Measurements from ENCODE around the gene ZMYND8.

The ZMYND8 gene

DNA sequence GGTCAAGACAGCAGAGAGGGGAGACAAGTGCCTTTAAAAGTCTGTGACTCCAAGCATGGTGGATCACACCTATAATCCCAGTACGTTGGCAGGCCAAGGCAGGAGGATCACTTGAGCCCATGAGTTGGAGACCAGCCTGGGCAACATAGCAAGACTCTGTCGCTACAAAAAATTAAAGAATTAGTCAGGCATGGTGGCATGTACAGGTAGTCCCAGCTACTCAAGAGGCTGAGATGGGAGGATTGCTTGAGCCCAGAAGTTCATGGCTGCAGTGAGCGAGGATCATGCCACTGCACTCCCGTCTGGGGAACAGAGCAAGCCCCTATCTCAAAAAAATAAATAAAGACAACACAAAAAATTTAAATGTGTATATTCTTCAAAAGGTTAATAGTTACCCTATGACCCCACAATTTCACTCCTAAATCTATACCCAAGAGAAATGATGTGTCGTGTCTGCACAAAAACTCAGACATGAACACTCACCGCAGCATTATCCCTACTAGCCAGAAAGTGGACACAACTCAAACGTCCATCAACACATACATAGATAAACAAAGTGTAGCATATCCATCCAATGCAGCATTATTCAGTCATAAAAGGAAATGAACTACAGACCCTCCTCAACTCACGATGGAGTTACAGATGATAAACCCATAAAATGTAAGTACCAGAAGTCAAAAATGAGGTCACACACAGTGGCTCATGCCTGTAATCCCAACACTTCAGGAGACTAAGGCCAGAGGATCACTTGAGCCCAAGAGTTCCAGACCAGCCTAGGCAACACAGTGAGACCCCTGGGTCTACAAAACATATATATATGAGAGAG is 23.9 kb downstream of the ZMYND8 start:
- DNase-seq, result no peak

DNA sequence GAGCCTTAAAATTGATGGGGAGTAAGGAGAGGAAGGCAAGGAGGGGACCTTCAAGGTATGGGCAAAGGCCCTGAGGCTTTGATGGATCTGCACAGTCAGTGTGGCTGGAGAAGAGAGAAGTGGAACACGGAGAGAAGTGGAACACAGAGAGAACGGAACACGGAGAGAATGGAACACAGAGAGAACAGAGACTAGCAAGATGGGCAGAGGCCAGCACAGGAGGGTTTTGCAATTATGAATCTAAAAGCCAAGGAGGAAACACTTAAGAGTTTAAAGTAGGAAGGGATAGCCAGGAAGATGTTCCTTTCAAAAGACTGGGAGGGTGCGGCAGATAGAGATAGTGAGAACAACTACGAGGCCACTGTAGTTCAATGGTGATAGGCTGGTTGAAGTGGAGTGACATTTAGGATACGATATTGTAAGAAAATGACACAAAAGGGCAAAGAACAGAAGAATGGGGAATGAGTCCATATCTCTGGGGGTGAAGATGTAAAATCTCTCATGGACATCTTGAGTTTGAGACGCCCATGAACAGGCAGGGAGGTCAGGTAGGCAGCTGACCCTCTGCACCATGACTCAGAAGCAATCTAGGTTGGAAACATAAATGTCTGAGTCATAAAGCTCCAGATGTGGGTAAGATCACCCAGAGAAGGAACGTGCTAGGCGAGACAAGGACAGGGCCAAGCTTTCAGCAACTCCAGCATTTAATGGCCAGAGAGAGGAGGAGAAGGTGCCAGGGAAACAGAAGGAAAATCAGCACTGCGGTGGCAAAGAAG is 25.4 kb downstream of the ZMYND8 start:
- peak; percentile 86 for DNase-seq

DNA sequence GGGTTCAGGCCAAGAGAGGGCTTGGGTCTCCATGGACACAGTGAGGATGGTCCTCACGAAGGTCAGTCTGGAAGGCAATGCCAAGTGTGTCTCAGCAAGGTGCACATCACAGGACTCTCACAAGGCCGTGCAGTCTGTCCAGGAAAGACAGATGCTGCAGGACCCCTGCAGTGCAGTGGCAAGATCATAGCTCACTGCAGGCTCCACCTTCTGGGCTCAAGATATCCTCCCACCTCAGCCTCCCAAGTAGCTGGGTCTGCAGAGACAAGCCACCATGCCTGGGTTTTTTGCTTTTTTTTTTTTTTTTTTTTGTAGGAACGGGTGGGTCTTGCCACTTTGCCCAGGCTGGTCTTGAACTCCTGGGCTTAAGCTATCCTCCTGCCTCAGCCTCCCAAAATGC is 26.4 kb downstream of the ZMYND8 start:
- no peak for DNase-seq

DNA sequence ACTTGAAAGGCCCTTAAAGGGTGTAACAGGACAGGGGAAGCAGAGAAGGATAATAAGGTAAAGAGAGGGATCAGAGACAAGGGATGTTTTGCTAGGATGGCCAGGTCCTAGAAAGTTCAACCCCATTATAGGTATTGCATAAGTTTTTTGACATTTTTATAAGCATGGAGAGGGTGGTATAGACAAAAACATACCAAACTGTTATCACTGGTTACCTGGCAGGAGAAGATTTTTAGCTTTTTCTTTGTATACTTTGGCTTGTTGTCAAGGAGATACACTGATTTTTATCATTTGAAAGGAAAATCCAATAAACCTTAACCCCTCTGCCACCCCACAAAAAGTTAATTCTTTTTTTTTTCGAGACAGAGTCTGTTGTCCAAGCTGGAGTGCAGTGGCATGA is 28.4 kb downstream of the ZMYND8 start:
- DNase-seq, result no peak

DNA sequence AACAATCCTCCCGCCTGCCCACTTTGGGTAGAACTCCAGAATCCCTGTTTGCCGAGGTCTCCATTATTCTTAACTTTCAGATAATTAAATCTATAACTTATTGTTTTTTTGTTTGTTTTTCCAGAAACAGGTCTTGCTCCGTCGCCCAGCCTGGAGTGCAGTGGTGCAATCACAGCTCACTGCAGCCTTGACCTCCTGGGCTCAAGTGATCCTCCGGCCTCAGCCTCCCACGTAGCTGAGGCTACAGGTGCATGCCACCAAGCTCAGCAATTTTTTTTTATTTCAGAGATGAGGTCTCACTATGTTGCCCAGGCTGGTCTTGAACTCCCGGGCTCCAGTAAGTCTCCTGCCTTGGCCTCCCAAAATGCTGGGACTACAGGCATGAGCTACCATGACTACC is 28.8 kb downstream of the ZMYND8 start:
- no peak for DNase-seq

DNA sequence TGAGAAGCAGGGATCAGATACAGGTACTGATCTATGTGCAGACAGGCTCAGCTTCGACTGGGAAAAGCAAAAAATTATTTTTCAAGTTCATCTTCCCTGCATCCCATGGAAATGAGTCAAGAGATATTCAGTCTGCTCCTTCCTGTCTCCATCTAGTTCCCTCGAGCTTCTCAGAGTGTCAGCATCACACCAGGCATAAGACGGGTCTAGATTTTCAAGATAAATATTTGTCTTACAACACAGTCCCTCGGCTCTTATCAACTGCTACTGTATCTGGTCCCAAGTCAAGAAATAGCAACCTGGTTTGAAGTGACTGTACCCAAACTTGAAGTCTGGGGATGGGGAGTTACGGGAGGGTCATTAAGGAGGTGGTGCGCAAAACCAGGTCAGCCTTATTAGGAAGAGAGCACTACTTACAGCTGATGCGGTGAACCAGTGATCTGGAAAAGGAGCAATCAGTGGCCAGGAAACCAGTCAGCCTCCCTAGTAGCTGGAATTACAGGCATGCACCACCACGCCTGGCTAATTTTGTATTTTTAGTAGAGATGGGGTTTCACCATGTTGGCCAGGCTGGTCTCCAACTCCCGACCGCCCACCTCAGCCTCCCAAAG is 29.7 kb downstream of the ZMYND8 start:
- peak; percentile 90 for DNase-seq

DNA sequence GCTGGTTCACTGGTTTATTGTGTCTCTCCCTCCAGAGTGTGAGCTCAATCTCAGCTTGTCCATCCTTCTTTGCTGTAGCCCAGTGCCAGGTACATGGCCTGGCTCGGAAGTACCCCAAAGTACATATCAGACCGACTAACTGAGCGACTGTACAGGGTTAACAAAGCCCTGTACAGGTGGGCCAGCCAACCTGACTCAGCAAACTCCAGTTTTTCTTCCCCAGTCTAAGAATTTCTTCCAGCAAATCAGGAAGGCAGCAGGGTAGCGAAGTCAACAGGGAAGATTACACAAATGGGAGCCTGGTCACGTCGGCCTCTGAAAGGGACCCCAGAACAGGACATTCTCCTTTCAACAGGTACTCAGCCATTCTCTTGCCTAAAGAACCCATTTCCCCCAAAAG is 31.3 kb downstream of the ZMYND8 start:
- DNase-seq, result no peak

DNA sequence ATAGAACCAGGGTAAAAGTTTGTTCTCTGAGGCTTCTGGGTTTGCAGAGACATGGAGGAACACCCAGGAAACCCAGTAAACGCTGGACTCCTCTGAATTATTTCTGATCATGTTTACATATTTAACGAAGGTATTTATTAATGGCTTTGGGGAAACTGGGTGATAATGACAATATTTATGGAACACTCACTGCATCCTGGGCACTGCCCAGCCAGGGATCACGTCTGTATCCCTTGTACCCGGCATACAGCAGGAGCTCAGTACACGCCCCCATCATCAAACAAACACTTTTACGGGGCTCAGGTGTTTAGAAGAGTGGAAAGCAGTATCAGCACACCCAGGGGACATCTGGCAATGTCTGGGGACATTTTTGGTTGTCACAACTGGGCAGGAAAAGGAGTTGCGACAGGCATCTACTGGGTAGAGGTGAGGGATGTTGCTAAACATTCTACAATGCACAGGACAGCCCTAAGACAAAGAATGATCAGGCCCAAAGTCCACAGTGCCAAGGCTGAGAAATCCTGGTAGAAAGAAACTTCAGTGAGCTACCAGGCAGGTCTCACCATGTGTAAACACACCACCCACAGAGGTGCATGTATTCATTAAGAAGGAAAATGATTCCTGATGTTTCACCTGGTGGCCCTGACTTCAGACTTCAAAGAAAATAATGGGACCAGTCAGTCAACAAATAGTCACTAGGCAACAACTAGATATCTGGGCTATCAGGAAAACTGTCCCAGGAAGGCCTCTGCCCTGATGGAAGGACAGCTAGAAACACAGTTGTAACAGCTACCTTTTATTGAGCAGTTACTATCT is 35.3 kb downstream of the ZMYND8 start:
- no peak for DNase-seq

DNA sequence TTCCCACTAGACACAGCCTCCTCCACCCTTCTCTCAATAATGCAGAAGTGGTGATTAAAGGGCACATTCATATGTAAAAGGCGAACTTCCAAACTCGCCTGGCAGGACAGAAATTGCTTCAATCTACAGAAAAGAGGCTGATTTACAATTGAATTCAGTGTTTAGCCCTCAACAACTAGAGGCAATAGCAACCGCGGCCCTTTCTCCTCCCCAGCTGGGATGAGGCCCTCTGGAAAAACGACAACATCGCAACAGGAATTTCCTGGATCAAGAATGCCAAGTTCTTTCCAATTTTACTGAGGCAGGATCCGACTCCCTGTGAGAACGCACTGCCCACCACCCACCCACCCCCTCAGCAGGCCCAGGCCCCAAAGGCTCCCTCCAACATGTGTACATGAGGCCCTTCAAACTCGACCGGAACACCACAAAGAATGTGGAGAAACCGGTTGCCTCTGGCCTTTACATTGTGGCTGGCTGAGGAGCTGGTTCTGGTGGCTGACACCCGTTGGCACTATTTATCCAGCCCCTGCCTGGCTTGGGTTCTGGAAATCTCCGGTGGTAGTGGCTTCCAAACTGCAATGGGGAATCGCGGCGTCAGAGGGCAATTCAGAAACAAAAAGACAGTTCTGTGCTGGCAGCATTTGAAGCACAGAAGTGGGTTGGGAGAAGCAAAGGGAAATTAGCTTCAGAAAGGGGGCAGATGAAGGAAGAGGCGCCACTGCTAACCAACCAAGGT is 36.8 kb downstream of the ZMYND8 start:
- peak; percentile 87 for DNase-seq

DNA sequence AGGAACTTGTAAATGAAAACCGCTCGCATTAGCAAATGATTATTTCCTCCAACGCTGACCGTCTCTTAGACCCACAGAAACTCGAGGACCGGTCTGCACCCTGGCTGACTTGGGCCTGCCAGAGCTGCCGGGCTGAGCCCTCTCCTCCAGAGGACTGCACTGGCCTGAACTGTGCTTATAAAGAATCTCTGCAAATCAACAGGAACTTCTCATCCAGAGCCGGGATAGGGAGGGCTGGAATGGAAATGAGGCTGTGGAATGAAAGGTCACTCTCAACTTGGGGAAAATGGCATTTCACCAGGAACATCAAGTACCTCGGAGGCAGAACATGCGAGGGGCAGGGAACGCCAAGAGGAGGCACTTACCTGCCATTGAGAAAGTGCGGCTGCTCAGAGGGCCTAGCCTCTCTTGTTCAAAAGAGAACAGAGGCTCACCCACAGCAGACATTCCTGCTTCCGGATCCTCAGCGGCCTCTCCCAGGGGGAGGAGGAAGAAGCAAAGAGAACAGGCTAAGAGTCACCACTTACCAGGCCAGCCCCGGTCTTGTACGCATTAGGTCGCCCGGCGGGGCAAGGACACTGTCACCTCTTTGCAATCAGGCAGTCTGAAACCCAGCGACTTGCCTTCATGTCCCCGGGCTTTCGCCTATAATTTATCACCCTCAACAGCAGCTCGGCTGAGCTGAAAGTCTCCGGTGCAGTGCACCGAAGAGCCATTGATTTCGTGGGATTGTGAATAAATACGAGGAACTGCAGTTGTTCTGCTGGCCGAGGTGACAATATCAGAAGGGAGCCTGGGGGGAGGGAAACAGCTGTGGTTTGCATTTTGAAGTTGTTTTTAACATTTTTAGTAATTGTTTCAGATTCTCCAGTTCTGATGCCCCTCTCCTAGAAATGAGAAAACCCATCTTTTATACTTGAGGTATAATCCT is 37.6 kb downstream of the ZMYND8 start:
- DNase-seq, result peak; percentile 85

DNA sequence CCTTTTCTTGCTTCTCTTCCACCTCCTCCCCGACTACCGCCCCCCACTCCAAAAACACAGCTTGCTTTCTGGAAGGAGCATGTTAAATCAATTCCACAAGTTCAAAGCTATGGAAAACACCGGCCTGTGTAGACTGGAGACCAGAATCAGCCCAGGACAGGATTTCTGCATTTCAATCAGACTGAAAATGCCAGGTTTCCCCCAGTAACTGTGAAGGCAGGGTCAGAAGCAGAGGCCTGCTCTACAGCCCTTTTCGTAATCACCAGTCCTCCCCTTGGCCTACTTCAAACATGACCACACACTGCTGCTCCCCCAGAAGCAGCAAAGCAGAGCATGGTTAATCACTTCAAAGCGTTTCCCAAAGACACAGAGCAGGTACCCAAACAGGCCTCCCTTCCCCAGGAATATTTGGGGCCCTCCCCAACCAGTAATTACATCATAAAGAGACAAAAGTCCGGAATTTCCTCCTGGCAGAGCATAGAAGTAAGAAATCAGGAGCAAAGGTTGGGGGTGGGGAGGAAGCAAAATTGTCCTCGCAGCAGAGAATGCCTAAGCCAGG is 38.4 kb downstream of the ZMYND8 start:
- DNase-seq, result peak; percentile 71

DNA sequence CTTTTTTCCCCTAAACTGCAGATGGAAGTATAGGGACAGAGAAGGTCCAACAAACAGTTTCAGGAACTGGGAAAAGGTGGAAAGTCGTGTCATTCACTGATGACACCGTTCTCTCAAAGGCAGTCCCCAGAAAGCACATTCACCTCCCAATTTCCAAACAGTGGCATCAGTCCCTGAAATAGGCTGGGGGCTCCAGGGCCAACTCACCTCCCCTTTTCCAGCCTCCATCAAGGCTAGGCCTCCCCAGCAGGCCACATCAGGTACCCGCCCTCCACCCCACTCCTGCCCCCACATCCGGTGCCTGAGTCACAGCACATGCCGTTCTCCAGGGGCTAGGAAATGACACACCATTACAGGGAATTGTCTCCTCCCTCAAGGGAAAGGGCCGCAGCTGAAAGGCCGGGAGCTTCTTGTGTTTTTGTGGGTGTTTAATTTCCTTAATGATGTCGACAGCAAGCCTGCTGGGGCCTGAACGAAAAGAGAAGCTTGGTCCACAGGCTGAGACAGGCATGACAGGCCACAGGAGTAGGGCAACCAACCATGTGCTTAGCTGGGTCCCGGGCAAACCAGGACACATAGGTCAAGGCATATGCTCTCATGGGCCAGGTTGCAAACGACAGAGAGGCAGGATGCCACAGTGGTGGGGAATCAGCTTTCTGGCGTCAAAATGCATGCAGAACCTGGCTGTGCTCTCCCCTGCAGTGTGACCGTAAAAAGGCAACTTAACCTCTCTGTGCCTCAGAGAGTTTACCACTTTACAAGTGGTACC is 39.2 kb downstream of the ZMYND8 start:
- DNase-seq, result peak; percentile 99

DNA sequence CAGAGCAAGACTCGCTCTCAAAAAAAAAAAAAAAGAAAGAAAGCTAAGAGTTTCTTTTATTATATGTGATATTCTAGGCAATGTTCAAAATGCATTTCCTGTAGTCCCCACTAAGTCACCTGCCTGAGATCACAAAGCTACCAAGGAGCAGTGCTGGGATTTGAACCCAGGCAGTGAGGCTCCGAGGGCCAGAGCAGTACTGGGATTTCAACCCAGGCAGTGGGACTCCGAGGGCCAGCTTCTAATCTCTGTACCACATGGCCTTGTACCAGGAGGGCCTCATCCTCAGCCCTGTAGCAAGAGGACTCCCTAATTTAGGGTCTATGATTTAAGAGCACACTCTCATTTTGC is 39.7 kb downstream of the ZMYND8 start:
- no peak for DNase-seq

DNA sequence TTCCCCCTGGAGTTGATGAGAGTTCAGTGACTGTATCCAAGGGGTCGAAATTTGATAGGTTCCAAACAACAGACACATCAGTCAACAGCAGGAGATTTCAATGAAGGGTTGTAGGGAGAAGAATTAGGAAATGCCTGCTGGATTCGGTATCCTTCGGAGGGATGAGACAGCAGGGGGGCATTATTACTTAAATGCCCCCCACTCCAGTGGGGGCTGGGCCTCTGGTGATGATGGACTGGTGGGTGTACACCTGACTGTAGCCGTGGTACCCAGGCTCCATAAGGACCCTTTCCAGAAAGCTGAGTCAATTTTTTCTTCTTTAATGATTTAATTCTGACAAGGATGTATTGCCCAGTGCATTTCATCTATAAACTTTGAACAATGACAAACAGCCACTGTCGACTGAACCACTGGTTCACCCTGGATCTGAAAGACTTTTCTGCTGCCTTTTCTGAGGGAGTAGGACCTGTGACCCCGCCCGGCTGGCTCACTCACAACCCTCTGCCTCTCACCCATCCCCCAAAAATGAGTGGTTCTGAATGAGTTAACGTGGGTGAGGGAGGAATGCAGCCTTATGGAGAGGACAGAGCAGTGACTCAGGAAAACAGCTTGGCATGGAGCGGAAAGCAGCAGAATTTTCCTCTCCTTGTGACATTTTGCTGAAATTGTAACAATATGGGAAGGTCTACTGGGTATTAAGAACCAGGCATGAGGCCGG is 41.0 kb downstream of the ZMYND8 start:
- DNase-seq, result peak; percentile 98

DNA sequence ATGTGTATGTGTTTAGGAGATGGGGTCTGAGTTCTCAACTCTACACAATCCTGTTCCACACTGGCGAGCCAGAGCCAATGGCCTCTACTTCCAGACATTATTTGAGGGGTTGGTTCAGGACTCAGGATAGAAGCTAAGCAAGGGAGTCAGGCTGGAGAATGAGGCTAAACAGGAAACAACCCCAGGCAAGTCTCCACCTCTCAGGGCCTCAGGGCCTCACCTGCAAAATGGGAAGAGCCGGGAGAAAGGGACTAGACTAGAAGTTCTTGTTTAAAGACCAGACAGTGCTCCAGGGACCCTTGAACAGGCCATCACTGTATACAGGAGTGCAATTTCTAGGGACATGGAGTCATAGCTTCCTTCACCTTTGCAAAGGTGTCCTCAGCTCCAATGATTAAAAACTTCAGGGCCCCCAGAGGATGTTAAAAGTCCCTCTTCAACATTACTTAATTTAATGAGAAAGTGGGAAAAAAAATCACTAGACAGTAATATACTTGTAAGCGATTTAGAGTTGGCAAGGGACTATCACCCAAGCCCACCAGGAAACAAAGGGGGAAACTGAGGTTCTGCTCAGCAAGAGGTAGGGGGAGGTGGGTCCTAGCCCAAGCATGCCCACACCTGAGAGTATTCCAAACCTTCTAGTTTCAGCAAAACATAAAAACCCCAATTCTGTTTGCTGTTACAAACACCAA is 41.7 kb downstream of the ZMYND8 start:
- DNase-seq, result no peak

DNA sequence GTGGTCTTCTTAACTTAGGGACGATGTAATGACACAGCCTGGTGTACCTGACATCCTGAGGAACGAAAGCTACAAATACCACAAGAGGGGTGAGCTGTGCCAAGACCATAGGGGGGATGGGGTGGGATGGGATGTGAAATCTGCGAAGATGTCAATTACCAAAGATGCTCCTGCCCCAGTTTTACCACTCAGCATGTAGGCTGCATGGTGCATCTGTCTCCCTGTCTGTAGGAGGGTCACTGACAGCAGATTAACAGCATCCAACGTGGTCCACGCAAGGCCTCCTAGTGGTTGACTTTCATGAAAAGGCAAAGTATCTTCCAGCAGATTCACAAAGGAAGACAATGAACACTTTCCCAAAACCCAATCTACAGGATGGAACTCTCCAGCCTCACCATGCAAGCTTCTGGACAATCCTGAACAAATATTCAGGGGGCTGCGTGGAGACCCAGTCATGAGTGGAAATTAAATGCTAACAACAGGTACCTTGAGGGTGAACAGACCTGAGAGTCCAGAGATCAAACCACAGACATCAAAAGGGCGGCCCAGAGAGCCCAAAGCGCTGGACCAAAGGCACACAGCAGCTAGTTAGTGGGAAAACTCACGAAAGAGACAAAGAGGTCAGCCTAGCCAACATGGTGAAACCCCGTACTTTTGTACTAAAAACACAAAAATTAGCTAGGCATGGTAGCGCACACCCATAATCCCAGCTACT is 44.4 kb downstream of the ZMYND8 start:
- DNase-seq, result no peak

DNA sequence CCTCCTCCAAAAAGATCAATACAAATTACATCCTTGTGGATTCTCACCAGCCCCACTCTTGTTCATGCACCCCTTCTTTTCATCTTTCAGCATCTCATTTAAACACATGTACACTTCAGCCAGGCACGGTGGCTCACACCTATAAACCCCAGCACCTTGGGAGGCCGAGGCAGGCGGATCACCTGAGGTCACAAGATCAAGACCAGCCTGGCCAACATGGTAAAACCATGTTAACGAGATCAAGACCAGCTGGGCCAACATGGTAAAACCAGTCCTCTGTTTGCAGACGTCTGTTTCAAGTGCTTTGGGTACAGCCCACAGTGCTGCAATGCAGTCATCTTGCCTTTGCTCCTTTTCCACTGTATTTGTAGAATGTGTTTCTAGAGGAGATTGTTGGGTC is 45.3 kb downstream of the ZMYND8 start:
- DNase-seq, result no peak

DNA sequence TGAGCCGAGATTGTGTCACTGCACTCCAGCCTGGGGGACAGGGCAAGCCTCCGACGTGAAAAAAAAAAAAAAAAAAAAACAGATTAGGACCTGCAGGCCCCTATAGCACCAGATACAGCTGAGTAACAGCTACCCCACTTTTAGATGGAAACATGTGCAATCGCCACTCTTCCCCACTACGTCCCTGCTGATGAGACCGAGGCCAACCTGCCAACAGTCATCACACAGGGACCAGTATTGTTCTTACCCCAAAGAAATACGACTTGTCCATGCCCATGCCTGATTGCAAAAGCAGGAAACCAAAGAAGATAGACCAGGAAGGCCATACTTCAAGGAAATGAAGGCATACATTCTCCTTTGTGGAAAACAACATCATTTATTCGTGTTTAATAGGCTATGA is 45.8 kb downstream of the ZMYND8 start:
- DNase-seq, result no peak
